SK-N-MC (cell line): ENCODE measurements around the gene IL32.

Source experiments
- EZH2 ChIP-seq: fragments of 200-600 bp; sonication (generic); IDR thresholded peaks from one replicate; pipeline ENCODE4 v1.6.1; 2017; ENCODE audit warnings: antibody characterized with exemption
- POLR2AphosphoS5 ChIP-seq: IDR thresholded peaks from 2 replicates; pipeline ENCODE4 v1.6.1; 2012; ENCODE audit warnings: mild to moderate bottlenecking, low read depth, low read length, borderline replicate concordance

GRCh38 chr16:3094289-3095027 is 29.0 kb downstream of the IL32 start:
- no peak for TF ChIP-seq EZH2
- TF ChIP-seq POLR2AphosphoS5, result no peak
